Uterus (tissue), 4 donors: Measurements from ENCODE around the gene CCL23. TPM values are rescaled to one million over a fixed set of nuclear protein-coding genes. Genes with fewer than 3 reads are reported as not detected.

ENCODE experiments used
- DNase-seq, 2 donors: peaks; one replicate each; pipeline ENCODE4 v3.0.0-alpha.2; 2019 to 2020
- H3K27ac ChIP-seq, 2 donors: fragments of 200-600 bp; sonication (generic); 1 replicate in 1 of 2; 2 replicates in 1 of 2; pipeline ENCODE4 v1.5.1; 2016 to 2018
- H3K27me3 ChIP-seq, 2 donors: fragments of 200-600 bp; sonication (generic); one replicate each; pipeline ENCODE4 v1.5.1; 2018 to 2019; ENCODE audit warnings: control low read depth in 1 of 2
- H3K36me3 ChIP-seq, 2 donors: fragments of 200-600 bp; sonication (generic); one replicate each; pipeline ENCODE4 v1.5.1; 2019; ENCODE audit warnings: control low read depth in 1 of 2
- H3K4me1 ChIP-seq, 2 donors: fragments of 200-600 bp; sonication (generic); one replicate each; pipeline ENCODE4 v1.5.1; 2018 to 2019; ENCODE audit warnings: control low read depth in 1 of 2
- H3K4me3 ChIP-seq, 2 donors: fragments of 200-600 bp; sonication (generic); 1 replicate in 1 of 2; 2 replicates in 1 of 2; pipeline ENCODE4 v1.5.1; 2018 to 2019; ENCODE audit warnings: mild to moderate bottlenecking in 1 of 2
- H3K9me3 ChIP-seq, 2 donors: fragments of 200-600 bp; sonication (generic); one replicate each; pipeline ENCODE4 v1.5.1; 2019; ENCODE audit warnings: control low read depth in 1 of 2
- CTCF ChIP-seq, 4 experiments: fragments of 200-600 bp in 2 of 4; fragments of 450-650 bp in 2 of 4; sonication (generic) in 2 of 4; IDR thresholded peaks; one replicate each; pipeline ENCODE4 v1.5.1; 2016 to 2019; ENCODE audit warnings: antibody characterized with exemption in 4 of 4, mild to moderate bottlenecking in 2 of 4, moderate library complexity in 1 of 4
- POLR2A ChIP-seq, 2 donors: fragments of 450-650 bp; IDR thresholded peaks; one replicate each; pipeline ENCODE4 v1.6.1; 2016; ENCODE audit warnings: antibody characterized with exemption in 2 of 2, mild to moderate bottlenecking in 1 of 2, moderate library complexity in 1 of 2
- intact Hi-C: fragments of 100-400 bp; cut with DNase I; formaldehyde crosslinking; loops from one replicate; pipeline ENCODE4 v1.15.1; 2023; ENCODE audit warnings: low total_unique reads
- total RNA-seq, 4 donors: library from RNA; depleted of rRNA in 3 of 4; stranded (reverse); fragments of >200 nt in 3 of 4; gene quantifications; one replicate each; pipeline versions ENCODE4 v1.1.0 to v1.2.4, GENCODE V29; 2014 to 2023
- donor health status: DM: yes; HTN: yes; CAD: no.

The CCL23 gene
- total RNA-seq, 4 donors from 2014 or later = 42.1 to 399 (median 131) TPM; not detected in 1

GRCh38 chr17:35986643-35987042 is 31.1 kb downstream of the CCL23 start, which contains the start of gene CCL14:
Gene CCL14 (minus strand): TSS chr17:35986729. CDS start chr17:35986649, 80 bp downstream.
- H3K9me3 ChIP-seq = no peaks in the 10 kb centered on the region
- intact Hi-C loops = no loop called here
- no peaks in the 10 kb centered on the region for H3K27me3 ChIP-seq
- H3K4me1 ChIP-seq = no peaks in the 10 kb centered on the region
- H3K36me3 ChIP-seq = no peaks in the 10 kb centered on the region
- TF ChIP-seq POLR2A (IDR thresholded peaks at IDR 0.05) (no peak), CTCF (IDR thresholded peaks at IDR 0.05) (no peak)
- H3K4me3 ChIP-seq = peak within 1 kb of the TSS in 1 of 2 donors; percentile 13
- no peak for DNase-seq
- peak within 1 kb of the TSS in 1 of 2 donors; percentile 34 for H3K27ac ChIP-seq

- Histone ChIP-seq H3K9me3 (no peaks in the 10 kb centered on the region), H3K36me3 (no peaks in the 10 kb centered on the region), H3K27me3 (no peaks in the 10 kb centered on the region), H3K27ac (peak overlapping the region in 1 of 2 donors; percentile 33), H3K4me3 (no peak overlapping the region), H3K4me1 (no peaks in the 10 kb centered on the region)
- no peak for TF ChIP-seq CTCF (IDR thresholded peaks at IDR 0.05)
- TF ChIP-seq POLR2A (IDR thresholded peaks at IDR 0.05) = no peak
- DNase-seq = no peak
- intact Hi-C loops = no loop called here
These were observed 33.6 kb downstream of the CCL23 start for GRCh38 chr17:35984140-35984539.

GRCh38 chr17:35982409-35983191 is 35.2 kb downstream of the CCL23 start:
- Histone ChIP-seq H3K27me3 (no peaks in the 10 kb centered on the region), H3K4me1 (no peaks in the 10 kb centered on the region), H3K36me3 (no peaks in the 10 kb centered on the region), H3K4me3 (no peak overlapping the region), H3K9me3 (no peaks in the 10 kb centered on the region), H3K27ac (no peak overlapping the region)
- no peak for DNase-seq
- intact Hi-C loops = no loop called here
- TF ChIP-seq CTCF (IDR thresholded peaks at IDR 0.05) = no peak
- no peak for TF ChIP-seq POLR2A (IDR thresholded peaks at IDR 0.05)

GRCh38 chr17:35981908-35982330 is 35.9 kb downstream of the CCL23 start:
- no peak for DNase-seq
- no peaks in the 10 kb centered on the region for H3K27me3 ChIP-seq
- H3K4me3 ChIP-seq = no peak overlapping the region
- no peak overlapping the region for H3K27ac ChIP-seq
- TF ChIP-seq CTCF (IDR thresholded peaks at IDR 0.05) = no peak
- TF ChIP-seq POLR2A (IDR thresholded peaks at IDR 0.05) = no peak
- no peaks in the 10 kb centered on the region for H3K9me3 ChIP-seq
- intact Hi-C loops = no loop called here
- no peaks in the 10 kb centered on the region for H3K4me1 ChIP-seq
- H3K36me3 ChIP-seq = no peaks in the 10 kb centered on the region

GRCh38 chr17:35981246-35981645 is 36.5 kb downstream of the CCL23 start, which contains the start of gene CCL16:
Gene CCL16 (minus strand): TSS chr17:35981497. CDS start chr17:35981420, 77 bp downstream.
- Histone ChIP-seq H3K27me3 (no peaks in the 10 kb centered on the region), H3K36me3 (no peaks in the 10 kb centered on the region), H3K4me3 (no peak within 1 kb of the TSS), H3K27ac (no peak within 1 kb of the TSS), H3K9me3 (no peaks in the 10 kb centered on the region), H3K4me1 (no peaks in the 10 kb centered on the region)
- intact Hi-C loops = no loop called here
- no peak for DNase-seq
- TF ChIP-seq CTCF (IDR thresholded peaks at IDR 0.05) (no peak), POLR2A (IDR thresholded peaks at IDR 0.05) (no peak)
